ENCODE data around the gene EMSY. TPM values are rescaled to one million over a fixed set of nuclear protein-coding genes. Genes with fewer than 3 reads are reported as not detected.

Gene EMSY
- 91.4 TPM for total RNA-seq

GRCh38 chr11:76444384-76445120 is at the start of gene EMSY:
Gene EMSY (plus strand): TSS chr11:76445018. CDS start chr11:76446939, 1,921 bp downstream.

Small RNAs within 50 kb of the gene (small RNA-seq; reads per million reads assigned to genes)
- gene AP001189.2 (ENCODE audit: low replicate concordance) = not detected
- gene RF00019 (ENCODE audit: low replicate concordance) = not detected

Other genes starting within 250 kb of the EMSY start
- 6.6 TPM for gene WNT11, start 238.5 kb upstream of the EMSY start, total RNA-seq
- gene THAP12, start 63.9 kb upstream of the EMSY start, total RNA-seq = 68.2 TPM
- gene GVQW3, start 63.7 kb upstream of the EMSY start, total RNA-seq = 31.6 TPM
- 1.3 TPM for gene LRRC32, start 225.7 kb downstream of the EMSY start, total RNA-seq